HG03196 (cell line): ENCODE measurements around the gene MAP1LC3B2.

Experiments
- ATAC-seq: cut with Tn5 transposase; IDR thresholded peaks from one replicate; pipeline ENCODE4 v1.9.1; 2021; ENCODE audit not compliant: unreplicated experiment

MAP1LC3B2 gene

GRCh38 chr12:116591855-116592637, 32.9 kb downstream of the MAP1LC3B2 start:
- ATAC-seq, result no peak

- ATAC-seq, result no peak
These were observed 33.5 kb downstream of the MAP1LC3B2 start for GRCh38 chr12:116592731-116593130.

- no peak for ATAC-seq
These were observed 35.3 kb downstream of the MAP1LC3B2 start for GRCh38 chr12:116594325-116595038.

GRCh38 chr12:116595186-116595585, 36.0 kb downstream of the MAP1LC3B2 start:
- no peak for ATAC-seq

- ATAC-seq, result no peak
These were observed 36.5 kb downstream of the MAP1LC3B2 start for GRCh38 chr12:116595672-116596071.

GRCh38 chr12:116597886-116598285, 38.7 kb downstream of the MAP1LC3B2 start:
- no peak for ATAC-seq

- ATAC-seq, result no peak
These were observed 39.4 kb downstream of the MAP1LC3B2 start for GRCh38 chr12:116598311-116599284.

- no peak for ATAC-seq
These were observed 40.3 kb downstream of the MAP1LC3B2 start for GRCh38 chr12:116599285-116600136.

GRCh38 chr12:116600959-116601918, 42.1 kb downstream of the MAP1LC3B2 start:
- ATAC-seq, result no peak

- no peak for ATAC-seq
These were observed 43.0 kb downstream of the MAP1LC3B2 start for GRCh38 chr12:116601933-116602810.

GRCh38 chr12:116603546-116604177, 44.5 kb downstream of the MAP1LC3B2 start:
- no peak for ATAC-seq

- ATAC-seq, result no peak
These were observed 45.2 kb downstream of the MAP1LC3B2 start for GRCh38 chr12:116604178-116604895.

GRCh38 chr12:116604951-116605641, 45.9 kb downstream of the MAP1LC3B2 start:
- no peak for ATAC-seq

- no peak for ATAC-seq
These were observed 47.2 kb downstream of the MAP1LC3B2 start for GRCh38 chr12:116606397-116606796.

- no peak for ATAC-seq
These were observed 47.9 kb downstream of the MAP1LC3B2 start for GRCh38 chr12:116607039-116607438.

- ATAC-seq, result no peak
These were observed 50.3 kb downstream of the MAP1LC3B2 start for GRCh38 chr12:116609319-116610114.
